Activated CD4-positive, CD25-positive, alpha-beta regulatory T cell treated with anti-CD3 and anti-CD28 coated beads, Interleukin-2, amount 50 U/mL, for 16 hours (primary cell): ENCODE measurements around the gene ZNF512B.
"Not testable (repeated sequence)": the region's sequence is repeated elsewhere in the genome, so short reads cannot be mapped to it uniquely, and the experiment has no call there.

ENCODE experiments used
- DNase-seq: peaks from one replicate; pipeline ENCODE4 v3.0.0-alpha.2; 2020; ENCODE audit warnings: low read depth, low spot score

ZNF512B gene

DNA sequence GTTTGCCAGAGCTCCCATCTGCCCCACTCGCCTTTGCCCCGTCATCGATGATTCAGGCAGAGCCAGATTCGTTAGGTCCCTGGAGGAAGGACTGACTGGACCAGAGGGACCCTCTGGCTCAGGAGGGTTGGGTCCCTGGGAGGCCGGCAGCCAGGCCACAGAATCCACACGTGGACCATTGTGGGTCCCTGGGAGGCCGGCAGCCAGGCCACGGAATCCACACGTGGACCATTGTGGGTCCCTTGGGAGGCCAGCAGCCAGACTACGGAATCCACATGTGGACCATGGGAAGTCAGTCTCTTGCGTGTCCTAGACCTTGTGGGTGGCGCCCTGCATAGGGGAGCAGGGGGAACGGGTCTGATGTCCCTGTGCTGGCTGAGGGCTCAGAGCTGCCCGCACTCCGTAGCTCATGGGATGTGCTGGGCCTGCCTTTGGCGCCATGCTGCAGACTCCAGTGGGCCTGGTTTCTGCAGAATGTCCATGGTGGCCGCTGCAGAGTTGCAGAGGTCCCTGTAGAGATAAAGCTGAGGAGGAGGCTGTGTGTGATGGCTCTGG, 37.0 kb downstream of the ZNF512B start:
- DNase-seq = no peak

DNA sequence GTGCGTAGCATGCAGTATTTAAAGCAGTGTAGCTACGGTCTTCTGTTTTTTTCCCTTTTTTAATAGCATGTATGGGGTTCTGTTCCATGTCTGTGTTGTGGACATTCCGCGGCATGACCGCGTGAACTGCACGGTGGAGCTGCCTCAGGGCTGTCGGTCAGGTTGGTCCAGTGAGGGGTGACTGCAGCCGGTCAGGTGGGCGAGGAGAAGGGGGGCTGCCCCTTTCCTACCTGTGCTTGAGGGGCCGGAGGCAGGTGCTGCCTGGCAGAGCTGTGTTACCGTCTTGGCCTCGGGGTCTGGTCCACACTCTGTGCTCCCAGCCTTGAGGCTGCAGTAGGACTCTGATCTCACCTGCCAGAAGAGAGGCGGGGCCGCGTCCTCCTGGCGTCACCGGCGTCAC, 38.0 kb downstream of the ZNF512B start:
- DNase-seq = no peak

DNA sequence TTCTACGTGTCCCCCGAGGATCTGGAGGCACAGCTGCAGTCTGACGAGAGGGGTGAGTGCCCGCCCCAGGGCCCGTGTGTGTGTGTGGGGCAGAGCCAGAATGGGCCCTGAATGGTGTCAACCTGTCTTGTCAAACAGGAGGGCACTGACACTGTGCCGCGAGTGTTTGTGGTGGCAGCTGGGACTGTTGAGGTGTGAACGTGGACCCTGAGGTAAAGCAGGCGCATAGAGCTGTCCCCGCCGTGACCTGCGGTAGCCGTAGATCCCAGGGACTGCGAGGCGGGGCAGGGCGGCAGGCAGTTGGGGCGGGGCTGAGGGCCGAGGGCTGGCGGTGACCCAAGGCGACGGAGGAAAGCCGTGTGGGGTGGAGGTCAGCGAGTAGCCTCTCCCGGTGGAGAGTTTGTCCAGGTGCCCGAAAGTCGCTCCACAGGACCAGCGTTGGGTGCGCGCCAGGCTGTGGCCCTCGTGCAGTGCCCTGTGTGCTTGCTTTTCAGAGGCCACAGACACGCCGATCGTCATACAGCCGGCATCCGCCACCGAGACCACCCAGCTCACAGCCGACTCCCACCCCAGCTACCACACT, 38.7 kb downstream of the ZNF512B start:
- no peak for DNase-seq

DNA sequence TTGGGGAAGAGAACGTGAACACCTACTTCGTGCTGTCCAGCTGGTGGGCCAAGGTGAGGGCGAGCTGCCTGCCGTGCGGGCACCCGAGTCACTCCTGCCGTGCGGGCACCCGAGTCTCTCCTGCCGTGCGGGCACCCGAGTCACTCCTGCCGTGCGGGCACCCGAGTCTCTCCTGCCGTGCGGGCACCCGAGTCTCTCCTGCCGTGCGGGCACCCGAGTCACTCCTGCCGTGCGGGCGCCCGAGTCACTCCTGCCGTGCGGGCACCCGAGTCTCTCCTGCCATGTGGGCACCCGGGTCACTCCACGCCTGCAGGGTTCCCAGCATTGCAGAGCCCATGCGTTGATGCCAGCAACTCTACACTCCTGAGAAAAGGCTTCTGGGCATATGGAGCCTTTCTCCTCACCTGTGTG, 40.3 kb downstream of the ZNF512B start:
- not testable (repeated sequence) for DNase-seq

DNA sequence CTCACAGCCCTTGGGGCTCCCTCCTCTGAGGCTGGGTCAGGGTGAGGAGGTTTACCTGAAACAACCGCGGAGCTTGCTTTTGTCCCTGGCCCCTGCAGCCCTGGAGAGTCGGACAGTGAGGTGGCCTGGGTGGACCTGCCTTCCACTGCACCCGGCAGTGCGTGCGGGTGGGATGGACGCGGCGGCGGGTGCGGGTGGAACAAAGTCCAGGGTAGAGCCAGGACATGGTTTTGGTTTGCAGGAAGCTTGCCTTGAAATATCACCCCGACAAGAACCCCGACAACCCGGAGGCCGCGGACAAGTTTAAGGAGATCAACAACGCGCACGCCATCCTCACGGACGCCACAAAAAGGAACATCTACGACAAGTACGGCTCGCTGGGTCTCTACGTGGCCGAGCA, 40.7 kb downstream of the ZNF512B start:
- no peak for DNase-seq

DNA sequence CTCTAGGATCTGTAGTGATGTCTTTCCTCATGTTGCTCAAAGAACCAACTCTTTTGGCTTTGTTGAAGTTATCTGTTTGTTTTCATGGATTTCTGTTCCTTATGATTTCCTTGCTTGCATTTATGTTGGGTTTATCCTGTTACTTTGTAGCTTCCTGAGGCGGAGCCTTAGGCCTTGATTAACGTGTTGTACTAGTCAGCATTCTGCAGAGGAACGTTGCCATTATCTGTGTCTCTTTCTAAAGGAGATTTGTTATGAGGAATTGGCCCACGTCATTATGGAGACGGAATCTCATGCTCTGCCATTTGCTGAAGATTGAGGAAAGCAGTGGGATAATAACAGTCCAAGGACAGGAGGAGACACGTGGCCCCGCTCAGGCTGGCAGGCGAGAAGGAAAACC, 43.4 kb downstream of the ZNF512B start:
- no peak for DNase-seq

DNA sequence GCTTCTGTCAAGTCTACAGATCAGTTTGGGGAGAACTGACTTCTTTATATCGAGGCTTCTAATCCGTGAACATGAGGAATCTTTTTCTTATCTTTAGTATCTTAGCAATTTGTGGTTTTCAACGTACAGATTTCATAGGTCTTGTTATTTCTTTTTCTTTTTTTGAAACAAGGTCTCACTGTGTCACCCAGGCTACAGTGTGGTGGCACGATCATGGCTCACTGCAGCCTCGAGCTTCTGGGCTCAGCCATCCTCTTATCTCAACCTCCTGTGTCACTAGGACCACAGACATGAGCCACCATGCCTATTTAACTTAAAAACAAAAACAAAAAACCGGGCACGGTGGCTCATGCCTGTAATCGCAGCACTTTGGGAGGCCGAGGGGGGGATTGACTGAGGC, 45.5 kb downstream of the ZNF512B start:
- no peak for DNase-seq

DNA sequence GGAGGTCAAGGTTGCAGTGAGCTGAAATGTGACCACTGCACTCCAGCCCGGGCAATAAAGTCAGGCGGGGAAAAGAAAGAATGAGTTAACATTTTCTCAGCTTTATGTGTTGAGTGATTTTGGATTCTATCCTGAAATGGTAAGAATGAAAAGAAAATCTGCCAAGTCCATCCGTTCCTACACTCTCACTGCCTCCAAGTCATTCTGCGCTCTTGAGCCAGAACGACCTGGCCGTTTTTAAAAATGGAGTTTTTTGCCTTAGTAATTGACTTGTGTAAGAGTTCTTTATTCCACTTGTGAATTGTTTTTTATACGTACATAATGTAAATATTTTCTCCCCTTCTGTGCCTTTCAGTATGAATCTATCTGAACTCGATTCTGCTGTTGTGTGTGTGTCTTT, 46.1 kb downstream of the ZNF512B start:
- DNase-seq = no peak

DNA sequence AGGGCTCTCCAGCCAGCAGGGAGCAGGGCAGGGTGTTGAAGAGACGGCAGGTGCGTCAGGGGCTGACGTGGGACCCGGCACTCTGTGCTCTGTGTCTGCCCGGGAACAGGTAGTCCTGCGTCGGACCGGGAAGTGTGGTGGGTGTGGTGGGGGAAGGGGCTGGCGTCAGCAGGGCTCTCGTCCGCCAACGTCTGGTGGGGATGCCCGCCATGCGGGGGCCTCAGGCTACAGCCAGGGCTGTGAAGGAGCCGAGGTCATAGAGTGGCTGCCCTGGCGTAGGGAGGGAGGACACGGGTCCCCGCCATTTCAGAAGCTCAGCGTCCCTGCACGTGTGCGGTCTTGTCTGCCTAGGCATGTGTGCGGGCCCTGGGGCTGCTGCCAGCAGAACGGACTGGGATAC, 49.5 kb downstream of the ZNF512B start:
- DNase-seq = no peak

DNA sequence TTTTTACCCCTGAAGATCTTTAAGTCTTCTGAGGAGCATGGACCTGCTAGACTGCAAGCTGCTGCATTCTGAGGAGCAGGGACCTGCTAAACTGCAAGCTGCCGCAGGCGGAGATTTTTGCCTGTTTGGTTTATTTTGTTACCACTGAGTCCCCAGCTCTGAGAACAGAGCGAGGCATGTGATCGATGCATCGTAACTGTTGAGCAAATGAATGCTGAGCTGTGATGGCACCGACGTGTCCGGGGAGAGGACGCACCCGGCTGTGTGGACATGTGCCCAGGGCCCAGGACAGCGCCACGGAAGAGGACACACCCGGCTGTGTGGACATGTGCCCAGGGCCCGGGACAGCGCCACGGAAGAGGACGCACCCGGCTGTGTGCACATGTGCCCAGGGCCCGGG, 50.6 kb downstream of the ZNF512B start:
- DNase-seq = no peak

DNA sequence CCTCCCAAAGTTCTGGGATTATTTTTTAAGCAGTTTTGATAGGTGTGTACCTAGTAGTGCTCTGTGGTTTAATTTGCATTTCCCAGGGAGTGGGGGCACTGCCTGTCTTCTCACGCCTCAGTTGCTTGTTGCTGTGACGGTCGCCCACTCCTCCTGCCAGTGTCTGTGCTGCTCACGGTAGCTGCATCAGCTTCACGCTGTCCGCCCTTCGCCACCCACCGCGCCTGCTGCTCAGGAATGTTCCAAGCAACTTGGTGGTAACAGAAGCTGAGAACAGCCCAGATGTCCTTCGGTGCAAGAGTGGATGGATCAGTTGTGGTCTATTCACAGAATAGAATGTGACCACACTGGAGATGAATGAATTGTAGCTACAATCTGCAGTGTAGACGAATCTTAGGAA, 51.9 kb downstream of the ZNF512B start:
- no peak for DNase-seq

DNA sequence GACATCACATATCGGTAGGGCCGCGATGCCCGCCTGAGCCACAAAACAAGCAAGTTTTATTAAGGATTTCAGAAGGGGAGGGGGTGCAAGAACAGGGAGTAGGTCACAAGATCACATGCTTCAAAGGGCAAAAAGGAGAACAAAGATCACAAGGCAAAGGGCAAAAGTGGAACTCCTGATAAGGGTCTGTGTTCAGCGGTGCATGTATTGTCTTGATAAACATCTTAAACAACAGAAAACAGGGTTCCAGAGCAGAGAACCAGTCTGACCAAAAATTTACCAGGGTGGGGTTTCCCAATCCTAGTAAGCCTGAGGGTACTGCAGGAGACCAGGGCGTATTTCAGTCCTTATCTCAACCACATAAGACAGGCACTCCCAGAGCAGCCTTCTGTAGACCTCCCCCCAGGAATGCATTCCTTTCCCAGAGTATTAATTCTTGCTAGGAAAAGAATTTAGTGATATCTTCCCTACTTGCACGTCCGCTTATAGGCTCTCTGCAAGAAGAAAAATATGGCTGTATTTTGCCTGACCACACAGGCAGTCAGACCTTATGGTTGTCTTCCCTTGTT, 53.3 kb downstream of the ZNF512B start:
- DNase-seq = not testable (repeated sequence)

DNA sequence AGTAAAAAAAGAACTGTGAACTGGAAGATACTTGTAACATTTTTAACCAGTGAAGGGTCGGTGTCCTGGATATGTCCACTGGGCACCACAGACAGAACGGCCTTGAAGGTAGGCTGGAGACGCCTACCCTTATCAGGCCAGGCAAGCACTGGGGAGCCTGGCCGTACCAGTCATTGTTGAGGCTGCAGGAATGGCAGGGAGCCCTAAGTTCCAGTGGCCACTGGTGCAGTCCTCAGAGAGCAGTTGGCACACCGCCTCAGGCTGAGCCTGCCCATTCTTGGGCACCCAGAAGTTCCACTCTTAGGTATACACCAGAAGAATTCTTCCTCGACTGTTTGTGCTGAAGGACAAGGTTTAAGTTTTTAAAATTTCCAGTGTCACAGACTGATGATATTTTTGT, 54.3 kb downstream of the ZNF512B start:
- DNase-seq = no peak

DNA sequence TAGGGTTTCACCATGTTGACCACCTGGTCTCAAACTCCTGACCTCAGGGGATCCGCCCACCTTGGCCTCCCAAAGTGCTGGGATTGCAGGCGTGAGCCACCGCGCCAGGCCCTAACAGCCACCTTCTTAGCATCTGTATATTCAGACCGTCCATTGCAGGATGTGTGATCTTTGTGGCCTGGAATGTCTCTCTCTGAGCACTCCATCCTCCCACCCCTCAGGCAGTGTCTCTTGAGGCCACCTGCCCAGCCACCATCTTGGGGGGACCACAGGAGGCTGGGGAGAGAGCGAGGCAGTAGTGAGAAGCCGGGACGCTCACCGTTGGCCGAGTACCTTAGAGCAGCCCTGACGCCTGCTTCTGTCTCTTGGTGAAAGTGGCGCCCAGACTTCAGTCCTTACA, 56.0 kb downstream of the ZNF512B start:
- DNase-seq = no peak

DNA sequence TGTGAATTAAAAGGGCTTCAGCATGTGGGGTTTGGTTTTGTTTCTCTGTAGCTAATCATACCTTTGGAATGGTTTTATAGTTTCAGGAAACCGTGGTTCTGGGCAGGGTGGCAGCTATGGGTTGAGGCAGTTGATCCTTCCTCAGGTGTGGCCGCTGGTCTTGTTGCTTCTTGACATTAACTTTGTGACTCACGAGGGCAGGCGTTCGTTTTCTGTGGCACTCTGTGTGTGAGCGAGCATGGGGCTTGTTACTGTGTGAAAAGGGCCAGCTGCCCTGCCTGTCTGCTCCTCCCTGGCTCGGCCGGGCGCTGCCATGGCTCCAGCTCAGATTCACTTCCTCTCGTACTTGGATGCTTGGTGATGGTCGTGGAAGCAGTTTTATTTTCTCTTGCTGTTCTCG, 58.6 kb downstream of the ZNF512B start:
- DNase-seq = no peak

DNA sequence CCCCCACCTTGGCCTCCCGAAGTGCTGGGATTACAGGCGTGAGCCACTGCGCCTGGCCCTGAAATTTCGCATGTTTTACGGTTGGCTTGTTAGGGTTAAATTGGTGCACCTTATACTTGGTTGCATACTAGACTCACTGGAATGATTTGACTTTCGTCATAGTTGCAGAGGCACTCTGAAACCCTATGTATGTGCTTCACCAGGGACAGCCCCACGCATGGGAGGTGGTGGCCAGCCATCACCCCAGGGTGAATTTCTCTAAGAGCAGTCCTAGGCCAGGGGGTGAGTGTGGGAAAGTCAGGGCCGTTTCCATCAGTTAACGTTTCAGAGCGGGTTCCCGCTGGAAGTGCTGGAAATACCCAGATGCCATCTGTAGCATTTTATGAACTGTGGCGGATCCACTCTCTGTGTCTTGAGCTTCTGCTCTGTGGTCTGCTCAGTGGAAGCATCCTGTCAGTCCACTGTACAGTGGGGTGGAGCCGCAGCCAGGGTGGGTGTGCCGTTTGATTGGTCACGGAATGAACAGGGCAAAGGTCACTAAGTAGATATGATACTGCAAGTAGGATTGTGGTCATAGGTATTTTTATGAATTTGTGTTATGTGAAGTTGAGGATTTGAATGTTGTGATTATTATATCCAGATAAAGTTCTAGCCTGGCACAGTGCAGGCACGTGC, 61.6 kb downstream of the ZNF512B start:
- DNase-seq = no peak
